K562 (cell line): ENCODE results near the gene MAGEB16. TPM values are rescaled to one million over a fixed set of nuclear protein-coding genes. Genes with fewer than 3 reads are reported as not detected.

Source experiments
- ATAC-seq: fragments of 200-7000 bp; cut with Tn5 transposase; 3 replicates; pipeline ENCODE4 v1.9.1; 2020; ENCODE audit warnings: moderate library complexity
- BruUV-seq: library from RNA; stranded (reverse); fragments of 400-500 nt; replicated peaks from 2 replicates; lab custom pipeline; 2021; lab: Mats Ljungman, UMichigan
- CTCF ChIA-PET: fragments of 300-600 bp; formaldehyde crosslinking; extraction: SDS; loops from one replicate; lab custom pipeline; 2021; ENCODE audit warnings: low intra/inter-chr PET ratio; lab: Yijun Ruan, JAX
- POLR2A ChIA-PET: fragments of 300-600, 350-650 bp; sonication (Branson Sonifier 250); formaldehyde crosslinking; extraction: SDS; loops from one replicate; lab custom pipeline; 2021; ENCODE audit warnings: antibody characterized with exemption, inconsistent platforms; lab: Yijun Ruan, JAX
- DNase-seq, 4 experiments: peaks; one replicate each; pipeline versions ENCODE4 v3.0.0 to v3.0.0-alpha.2; 2011 to 2018; ENCODE audit warnings: low spot score in 3 of 4, mixed read lengths in 3 of 4; ENCODE audit errors: extremely low read depth in 1 of 4
- FAIRE-seq: peaks from 2 replicates; lab custom pipeline; 2011; peaks lifted over from hg19 to GRCh38; lab: Jason Lieb, UNC
- H2AFZ ChIP-seq: 2 replicates; pipeline ENCODE4 v1.6.0; 2011; ENCODE audit warnings: low read depth, low read length, control low read depth, inconsistent platforms
- H3K27ac ChIP-seq: fragments of 200-600 bp; 3 replicates; pipeline ENCODE4 v1.8.0; 2011; ENCODE audit warnings: low read depth, mild to moderate bottlenecking, control low read depth, inconsistent platforms, low read length, moderate library complexity, mixed read lengths; ENCODE audit errors: extremely low read depth
- H3K27me3 ChIP-seq, 2 experiments: fragments of 300-600 bp in 1 of 2; 2 replicates in 1 of 2; 3 replicates in 1 of 2; pipeline versions ENCODE4 v1.6.0 to v1.8.0; 2011; ENCODE audit warnings: inconsistent platforms in 2 of 2, low read length in 2 of 2, mild to moderate bottlenecking in 1 of 2, mixed read lengths in 1 of 2, moderate library complexity in 1 of 2; ENCODE audit not compliant: control insufficient read depth in 2 of 2, insufficient read depth in 2 of 2
- H3K36me3 ChIP-seq: fragments of 300-600 bp; 3 replicates; pipeline ENCODE4 v1.8.0; 2011; ENCODE audit warnings: mild to moderate bottlenecking, low read length, inconsistent platforms; ENCODE audit not compliant: control insufficient read depth, insufficient read depth
- H3K4me1 ChIP-seq, 2 experiments: fragments of 200-600 bp in 1 of 2; replicated peaks in 1 of 2; 2 replicates in 1 of 2; 3 replicates in 1 of 2; pipeline versions ENCODE4 v1.5.1 to v1.8.0; 2011; ENCODE audit warnings: inconsistent platforms in 2 of 2, low read length in 2 of 2, mild to moderate bottlenecking in 1 of 2, mixed read lengths in 1 of 2, moderate library complexity in 1 of 2; ENCODE audit not compliant: control insufficient read depth in 2 of 2, insufficient read depth in 2 of 2
- H3K4me2 ChIP-seq: 2 replicates; pipeline ENCODE4 v1.6.1; 2011; ENCODE audit warnings: low read length, control low read depth, inconsistent platforms, mixed read lengths; ENCODE audit not compliant: insufficient read depth
- H3K4me3 ChIP-seq: fragments of 200-600 bp; sonication (generic), shearing (Covaris generic); 2 replicates; pipeline ENCODE4 v1.5.1; 2016; ENCODE audit warnings: control low read depth, inconsistent platforms
- H3K79me2 ChIP-seq: fragments of 200-600 bp; 3 replicates; pipeline ENCODE4 v1.8.0; 2011; ENCODE audit warnings: low read length, inconsistent platforms; ENCODE audit not compliant: control insufficient read depth, insufficient read depth
- H3K9ac ChIP-seq, 2 experiments: 2 replicates each; pipeline versions ENCODE4 v1.6.0 to v1.6.1; 2011; ENCODE audit warnings: low read depth in 2 of 2, low read length in 2 of 2, control low read depth in 1 of 2, inconsistent platforms in 1 of 2, mild to moderate bottlenecking in 1 of 2, mixed read lengths in 1 of 2; ENCODE audit not compliant: insufficient read depth in 1 of 2
- H3K9me1 ChIP-seq: one replicate; pipeline ENCODE4 v1.6.0; 2011; ENCODE audit warnings: inconsistent platforms, mild to moderate bottlenecking, low read length, moderate library complexity; ENCODE audit not compliant: control insufficient read depth, insufficient read depth
- H3K9me3 ChIP-seq: replicated peaks from 2 replicates; pipeline ENCODE4 v1.5.1; 2011; ENCODE audit warnings: low read depth, low read length, inconsistent platforms; ENCODE audit not compliant: control insufficient read depth, insufficient read depth
- H4K20me1 ChIP-seq: replicated peaks from 2 replicates; pipeline ENCODE4 v1.6.1; 2011; ENCODE audit warnings: low read length, inconsistent platforms, mixed read lengths; ENCODE audit not compliant: control insufficient read depth, insufficient read depth
- ATF7 ChIP-seq: fragments of 450-650 bp; IDR thresholded peaks from 2 replicates; pipeline ENCODE4 v1.7.1; 2014; ENCODE audit warnings: mild to moderate bottlenecking, moderate library complexity
- CBX5 ChIP-seq: IDR thresholded peaks from 2 replicates; pipeline ENCODE4 v1.6.1; 2014; ENCODE audit warnings: low read depth, borderline replicate concordance
- HNRNPLL ChIP-seq: fragments of 200-400 bp; formaldehyde crosslinking; IDR thresholded peaks from 2 replicates; pipeline ENCODE4 v1.6.1; 2017; ENCODE audit warnings: low read length, low read depth, mild to moderate bottlenecking; ENCODE audit not compliant: poor library complexity, severe bottlenecking
- ZNF507 ChIP-seq: conservative IDR thresholded peaks from 2 replicates; pipeline ENCODE4 v1.6.1; 2017; ENCODE audit warnings: missing genetic modification characterization, missing compliant biosample characterization
- WGBS: fragments of 100-300 bp; shearing (Covaris generic); methylation state at CpG from one replicate; pipeline ENCODE4 v1.1.6; 2016; ENCODE audit warnings: low coverage, mixed read lengths; ENCODE audit not compliant: insufficient coverage; ENCODE audit errors: missing lambda C conversion rate; 5-methylcytosine and 5-hydroxymethylcytosine counted together
- in situ Hi-C: fragments of 300-500 bp; cut with MboI; formaldehyde crosslinking; loops from 4 replicates; pipeline ENCODE4 v1.15.0; 2018; ENCODE audit warnings: inconsistent platforms, mixed read lengths
- intact Hi-C: fragments of 100-400 bp; cut with micrococcal nuclease; formaldehyde crosslinking; loops from 2 replicates; pipeline ENCODE4 v1.14.2; 2022
- polyA plus RNA-seq, 8 experiments: library from polyadenylated mRNA; depleted of rRNA in 4 of 8; stranded (reverse) in 5 of 8; unstranded in 3 of 8; fragments of >200 nt; fragmentation: Nextera tagmentation in 2 of 8; fragmentation: Illumina TruSeq in 1 of 8; extraction: Ambion mirVana in 2 of 8; extraction: Trizol in 1 of 8; gene quantifications; 2 replicates each; pipeline versions ENCODE4 v1.2.1 to v1.2.3, GENCODE V29; 2011 to 2014; ENCODE audit warnings: inconsistent platforms in 1 of 8, missing spikeins in 1 of 8
- total RNA-seq, 7 experiments: library from RNA; depleted of rRNA in 6 of 7; stranded (reverse); fragments of >200 nt in 6 of 7; fragmentation: Illumina TruSeq in 2 of 7; extraction: Trizol in 2 of 7; gene quantifications; 2 replicates each; pipeline versions ENCODE4 v1.2.1 to v1.2.3, GENCODE V29; 2011 to 2021; ENCODE audit warnings: low replicate concordance in 1 of 7
- TF ChIP-seq, protein P1 (sequence below), 3 experiments: fragments of 200-800 bp in 1 of 3; fragments of 250-450 bp in 1 of 3; fragments of 450-650 bp in 1 of 3; sonication (Bioruptor Pico) in 1 of 3; sonication (Bioruptor generic) in 1 of 3; formaldehyde crosslinking in 1 of 3; IDR thresholded peaks; 2 replicates each; pipeline versions ENCODE4 v1.6.1 to v1.8.0; 2016 to 2022; ENCODE audit warnings: mild to moderate bottlenecking in 2 of 3, missing genetic modification characterization in 2 of 3, missing compliant biosample characterization in 1 of 3, moderate library complexity in 1 of 3
- TF ChIP-seq, protein P2 (sequence below): fragments of 450-650 bp; IDR thresholded peaks from 2 replicates; pipeline ENCODE4 v1.6.1; 2016; ENCODE audit warnings: mild to moderate bottlenecking, moderate library complexity

Gene MAGEB16
- total and polyA plus RNA-seq, 9 of the 15 experiments (the other 6 are each of a cell fraction or from before 2014, with no cell fraction given): 0.20 to 4.0 (median 0.89) TPM

DNA sequence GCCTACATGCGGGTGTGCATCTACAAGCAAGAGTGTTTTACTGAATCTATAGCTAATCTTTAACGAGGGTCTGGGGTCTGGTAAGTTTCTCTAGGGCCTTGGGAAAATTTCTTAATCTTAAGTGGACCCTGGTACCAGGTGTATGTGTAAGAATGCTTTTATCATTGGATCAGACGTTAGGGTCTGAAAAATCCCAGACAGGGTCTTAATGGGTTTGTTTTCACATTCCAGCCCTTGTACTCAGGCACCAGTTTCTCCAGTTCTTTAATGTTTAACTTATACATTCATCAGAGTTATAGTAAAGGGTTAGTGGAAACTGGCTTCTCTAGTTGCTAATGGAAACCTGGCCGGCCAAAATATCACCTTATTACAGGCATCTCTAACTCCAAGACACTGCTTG, 11.6 kb downstream of the MAGEB16 start (continued):
- TF ChIP-seq, protein P1, sequence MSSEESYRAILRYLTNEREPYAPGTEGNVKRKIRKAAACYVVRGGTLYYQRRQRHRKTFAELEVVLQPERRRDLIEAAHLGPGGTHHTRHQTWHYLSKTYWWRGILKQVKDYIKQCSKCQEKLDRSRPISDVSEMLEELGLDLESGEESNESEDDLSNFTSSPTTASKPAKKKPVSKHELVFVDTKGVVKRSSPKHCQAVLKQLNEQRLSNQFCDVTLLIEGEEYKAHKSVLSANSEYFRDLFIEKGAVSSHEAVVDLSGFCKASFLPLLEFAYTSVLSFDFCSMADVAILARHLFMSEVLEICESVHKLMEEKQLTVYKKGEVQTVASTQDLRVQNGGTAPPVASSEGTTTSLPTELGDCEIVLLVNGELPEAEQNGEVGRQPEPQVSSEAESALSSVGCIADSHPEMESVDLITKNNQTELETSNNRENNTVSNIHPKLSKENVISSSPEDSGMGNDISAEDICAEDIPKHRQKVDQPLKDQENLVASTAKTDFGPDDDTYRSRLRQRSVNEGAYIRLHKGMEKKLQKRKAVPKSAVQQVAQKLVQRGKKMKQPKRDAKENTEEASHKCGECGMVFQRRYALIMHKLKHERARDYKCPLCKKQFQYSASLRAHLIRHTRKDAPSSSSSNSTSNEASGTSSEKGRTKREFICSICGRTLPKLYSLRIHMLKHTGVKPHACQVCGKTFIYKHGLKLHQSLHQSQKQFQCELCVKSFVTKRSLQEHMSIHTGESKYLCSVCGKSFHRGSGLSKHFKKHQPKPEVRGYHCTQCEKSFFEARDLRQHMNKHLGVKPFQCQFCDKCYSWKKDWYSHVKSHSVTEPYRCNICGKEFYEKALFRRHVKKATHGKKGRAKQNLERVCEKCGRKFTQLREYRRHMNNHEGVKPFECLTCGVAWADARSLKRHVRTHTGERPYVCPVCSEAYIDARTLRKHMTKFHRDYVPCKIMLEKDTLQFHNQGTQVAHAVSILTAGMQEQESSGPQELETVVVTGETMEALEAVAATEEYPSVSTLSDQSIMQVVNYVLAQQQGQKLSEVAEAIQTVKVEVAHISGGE (CRISPR knock-in tag; IDR thresholded peaks at IDR 0.05): no peak

DNA sequence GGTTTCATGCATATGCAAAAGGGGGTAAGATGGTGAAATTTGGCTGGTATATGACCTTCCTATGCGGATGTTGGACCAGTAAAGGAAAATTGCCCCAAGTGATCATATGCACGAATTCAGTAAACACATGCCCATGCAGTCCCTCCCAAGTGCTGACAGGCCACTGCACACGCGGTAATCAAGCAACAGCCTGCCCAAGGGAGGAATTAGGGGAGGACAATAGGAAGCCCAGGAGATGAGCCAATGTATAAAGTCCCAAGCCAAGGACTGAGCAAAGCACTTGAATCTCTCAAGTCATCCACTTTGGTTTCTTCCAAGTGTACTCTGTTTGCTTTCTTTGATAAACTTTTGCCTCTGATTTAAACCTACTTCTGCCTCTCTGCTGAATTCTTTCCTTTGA, 21.1 kb downstream of the MAGEB16 start:
- H3K4me2 ChIP-seq: no peak overlapping the region
- DNase-seq: no peak
- H3K79me2 ChIP-seq: no peaks in the 10 kb centered on the region
- H3K9me3 ChIP-seq: no peaks in the 10 kb centered on the region
- no TSS peak for BruUV-seq
- no peak for FAIRE-seq
- no peaks in the 10 kb centered on the region for H3K36me3 ChIP-seq
- H3K4me3 ChIP-seq: no peak overlapping the region
- 8% methylated on average over 4 of the region's 4 CpGs for WGBS
- no peak overlapping the region for H3K9ac ChIP-seq
- H3K27ac ChIP-seq: no peak overlapping the region
- CTCF ChIA-PET: no interaction called here
- no peaks in the 10 kb centered on the region for H3K9me1 ChIP-seq
- H2AFZ ChIP-seq: no peak overlapping the region
- H3K4me1 ChIP-seq: no peaks in the 10 kb centered on the region
- intact Hi-C loops: no loop called here
- POLR2A ChIA-PET: no interaction called here
- no peak for ATAC-seq
- in situ Hi-C loops: no loop called here
- H4K20me1 ChIP-seq: no peaks in the 10 kb centered on the region
- H3K27me3 ChIP-seq: no peaks in the 10 kb centered on the region
- TF ChIP-seq ATF7: no peak
- TF ChIP-seq HNRNPLL: no peak
- TF ChIP-seq, protein P2, sequence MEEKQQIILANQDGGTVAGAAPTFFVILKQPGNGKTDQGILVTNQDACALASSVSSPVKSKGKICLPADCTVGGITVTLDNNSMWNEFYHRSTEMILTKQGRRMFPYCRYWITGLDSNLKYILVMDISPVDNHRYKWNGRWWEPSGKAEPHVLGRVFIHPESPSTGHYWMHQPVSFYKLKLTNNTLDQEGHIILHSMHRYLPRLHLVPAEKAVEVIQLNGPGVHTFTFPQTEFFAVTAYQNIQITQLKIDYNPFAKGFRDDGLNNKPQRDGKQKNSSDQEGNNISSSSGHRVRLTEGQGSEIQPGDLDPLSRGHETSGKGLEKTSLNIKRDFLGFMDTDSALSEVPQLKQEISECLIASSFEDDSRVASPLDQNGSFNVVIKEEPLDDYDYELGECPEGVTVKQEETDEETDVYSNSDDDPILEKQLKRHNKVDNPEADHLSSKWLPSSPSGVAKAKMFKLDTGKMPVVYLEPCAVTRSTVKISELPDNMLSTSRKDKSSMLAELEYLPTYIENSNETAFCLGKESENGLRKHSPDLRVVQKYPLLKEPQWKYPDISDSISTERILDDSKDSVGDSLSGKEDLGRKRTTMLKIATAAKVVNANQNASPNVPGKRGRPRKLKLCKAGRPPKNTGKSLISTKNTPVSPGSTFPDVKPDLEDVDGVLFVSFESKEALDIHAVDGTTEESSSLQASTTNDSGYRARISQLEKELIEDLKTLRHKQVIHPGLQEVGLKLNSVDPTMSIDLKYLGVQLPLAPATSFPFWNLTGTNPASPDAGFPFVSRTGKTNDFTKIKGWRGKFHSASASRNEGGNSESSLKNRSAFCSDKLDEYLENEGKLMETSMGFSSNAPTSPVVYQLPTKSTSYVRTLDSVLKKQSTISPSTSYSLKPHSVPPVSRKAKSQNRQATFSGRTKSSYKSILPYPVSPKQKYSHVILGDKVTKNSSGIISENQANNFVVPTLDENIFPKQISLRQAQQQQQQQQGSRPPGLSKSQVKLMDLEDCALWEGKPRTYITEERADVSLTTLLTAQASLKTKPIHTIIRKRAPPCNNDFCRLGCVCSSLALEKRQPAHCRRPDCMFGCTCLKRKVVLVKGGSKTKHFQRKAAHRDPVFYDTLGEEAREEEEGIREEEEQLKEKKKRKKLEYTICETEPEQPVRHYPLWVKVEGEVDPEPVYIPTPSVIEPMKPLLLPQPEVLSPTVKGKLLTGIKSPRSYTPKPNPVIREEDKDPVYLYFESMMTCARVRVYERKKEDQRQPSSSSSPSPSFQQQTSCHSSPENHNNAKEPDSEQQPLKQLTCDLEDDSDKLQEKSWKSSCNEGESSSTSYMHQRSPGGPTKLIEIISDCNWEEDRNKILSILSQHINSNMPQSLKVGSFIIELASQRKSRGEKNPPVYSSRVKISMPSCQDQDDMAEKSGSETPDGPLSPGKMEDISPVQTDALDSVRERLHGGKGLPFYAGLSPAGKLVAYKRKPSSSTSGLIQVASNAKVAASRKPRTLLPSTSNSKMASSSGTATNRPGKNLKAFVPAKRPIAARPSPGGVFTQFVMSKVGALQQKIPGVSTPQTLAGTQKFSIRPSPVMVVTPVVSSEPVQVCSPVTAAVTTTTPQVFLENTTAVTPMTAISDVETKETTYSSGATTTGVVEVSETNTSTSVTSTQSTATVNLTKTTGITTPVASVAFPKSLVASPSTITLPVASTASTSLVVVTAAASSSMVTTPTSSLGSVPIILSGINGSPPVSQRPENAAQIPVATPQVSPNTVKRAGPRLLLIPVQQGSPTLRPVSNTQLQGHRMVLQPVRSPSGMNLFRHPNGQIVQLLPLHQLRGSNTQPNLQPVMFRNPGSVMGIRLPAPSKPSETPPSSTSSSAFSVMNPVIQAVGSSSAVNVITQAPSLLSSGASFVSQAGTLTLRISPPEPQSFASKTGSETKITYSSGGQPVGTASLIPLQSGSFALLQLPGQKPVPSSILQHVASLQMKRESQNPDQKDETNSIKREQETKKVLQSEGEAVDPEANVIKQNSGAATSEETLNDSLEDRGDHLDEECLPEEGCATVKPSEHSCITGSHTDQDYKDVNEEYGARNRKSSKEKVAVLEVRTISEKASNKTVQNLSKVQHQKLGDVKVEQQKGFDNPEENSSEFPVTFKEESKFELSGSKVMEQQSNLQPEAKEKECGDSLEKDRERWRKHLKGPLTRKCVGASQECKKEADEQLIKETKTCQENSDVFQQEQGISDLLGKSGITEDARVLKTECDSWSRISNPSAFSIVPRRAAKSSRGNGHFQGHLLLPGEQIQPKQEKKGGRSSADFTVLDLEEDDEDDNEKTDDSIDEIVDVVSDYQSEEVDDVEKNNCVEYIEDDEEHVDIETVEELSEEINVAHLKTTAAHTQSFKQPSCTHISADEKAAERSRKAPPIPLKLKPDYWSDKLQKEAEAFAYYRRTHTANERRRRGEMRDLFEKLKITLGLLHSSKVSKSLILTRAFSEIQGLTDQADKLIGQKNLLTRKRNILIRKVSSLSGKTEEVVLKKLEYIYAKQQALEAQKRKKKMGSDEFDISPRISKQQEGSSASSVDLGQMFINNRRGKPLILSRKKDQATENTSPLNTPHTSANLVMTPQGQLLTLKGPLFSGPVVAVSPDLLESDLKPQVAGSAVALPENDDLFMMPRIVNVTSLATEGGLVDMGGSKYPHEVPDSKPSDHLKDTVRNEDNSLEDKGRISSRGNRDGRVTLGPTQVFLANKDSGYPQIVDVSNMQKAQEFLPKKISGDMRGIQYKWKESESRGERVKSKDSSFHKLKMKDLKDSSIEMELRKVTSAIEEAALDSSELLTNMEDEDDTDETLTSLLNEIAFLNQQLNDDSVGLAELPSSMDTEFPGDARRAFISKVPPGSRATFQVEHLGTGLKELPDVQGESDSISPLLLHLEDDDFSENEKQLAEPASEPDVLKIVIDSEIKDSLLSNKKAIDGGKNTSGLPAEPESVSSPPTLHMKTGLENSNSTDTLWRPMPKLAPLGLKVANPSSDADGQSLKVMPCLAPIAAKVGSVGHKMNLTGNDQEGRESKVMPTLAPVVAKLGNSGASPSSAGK: no peak
- no peak for TF ChIP-seq ZNF507 (tag)
- TF ChIP-seq CBX5: no peak
